Liver (tissue), 9 donors: ENCODE results near the gene NLGN1. TPM values are rescaled to one million over a fixed set of nuclear protein-coding genes. Genes with fewer than 3 reads are reported as not detected.

Experiments used
- DNase-seq: peaks from one replicate; pipeline ENCODE4 v3.0.0-alpha.2; 2017; ENCODE audit warnings: low spot score
- H3K27ac ChIP-seq, 2 donors: one replicate each; pipeline ENCODE4 v1.7.0; 2013; ENCODE audit warnings: inconsistent platforms in 2 of 2, low read length in 2 of 2, control low read depth in 1 of 2, low read depth in 1 of 2, mild to moderate bottlenecking in 1 of 2
- H3K27me3 ChIP-seq, 4 donors: one replicate each; pipeline versions ENCODE4 v1.6.1 to v1.7.0; 2013; ENCODE audit warnings: low read length in 3 of 4, inconsistent platforms in 1 of 4, mild to moderate bottlenecking in 1 of 4, moderate library complexity in 1 of 4; ENCODE audit not compliant: control insufficient read depth in 4 of 4, insufficient read depth in 4 of 4
- H3K36me3 ChIP-seq, 4 donors: one replicate each; pipeline versions ENCODE4 v1.6.1 to v1.7.0; 2013; ENCODE audit warnings: low read length in 3 of 4, mild to moderate bottlenecking in 3 of 4, low read depth in 1 of 4, moderate library complexity in 1 of 4; ENCODE audit not compliant: control insufficient read depth in 4 of 4, insufficient read depth in 3 of 4
- H3K4me1 ChIP-seq, 4 donors: one replicate each; pipeline versions ENCODE4 v1.6.1 to v1.7.0; 2013; ENCODE audit warnings: low read length in 3 of 4, mild to moderate bottlenecking in 3 of 4, moderate library complexity in 1 of 4; ENCODE audit not compliant: control insufficient read depth in 4 of 4, insufficient read depth in 4 of 4
- H3K4me3 ChIP-seq, 3 donors: one replicate each; pipeline versions ENCODE4 v1.6.1 to v1.7.0; 2013; ENCODE audit warnings: low read length in 3 of 3, control low read depth in 1 of 3, low read depth in 1 of 3, mild to moderate bottlenecking in 1 of 3
- H3K9ac ChIP-seq, 2 donors: one replicate each; pipeline ENCODE4 v1.7.0; 2013; ENCODE audit warnings: low read length in 2 of 2, mild to moderate bottlenecking in 2 of 2, moderate library complexity in 2 of 2, control low read depth in 1 of 2, low read depth in 1 of 2
- H3K9me3 ChIP-seq, 4 donors: one replicate each; pipeline versions ENCODE4 v1.6.1 to v1.7.0; 2013; ENCODE audit warnings: low read length in 3 of 4; ENCODE audit not compliant: control insufficient read depth in 4 of 4
- EGR1 ChIP-seq, 2 donors: IDR thresholded peaks; 2 replicates each; pipeline ENCODE4 v1.6.1; 2016 to 2018; ENCODE audit warnings: antibody characterized with exemption in 2 of 2, low read depth in 2 of 2
- FOXA1 ChIP-seq: IDR thresholded peaks from 2 replicates; pipeline ENCODE4 v1.6.1; 2016; ENCODE audit warnings: antibody characterized with exemption
- GABPA ChIP-seq, 2 donors: IDR thresholded peaks in 1 of 2; conservative IDR thresholded peaks in 1 of 2; 2 replicates each; pipeline ENCODE4 v1.6.1; 2016; ENCODE audit warnings: antibody characterized with exemption in 2 of 2, mild to moderate bottlenecking in 1 of 2, moderate library complexity in 1 of 2
- HNF4G ChIP-seq: IDR thresholded peaks from 2 replicates; pipeline ENCODE4 v1.6.1; 2016; ENCODE audit warnings: antibody characterized with exemption
- JUND ChIP-seq, 2 donors: IDR thresholded peaks; 2 replicates each; pipeline ENCODE4 v1.6.1; 2016; ENCODE audit warnings: antibody characterized with exemption in 2 of 2
- NR2F2 ChIP-seq: IDR thresholded peaks from 2 replicates; pipeline ENCODE4 v1.6.1; 2016; ENCODE audit warnings: antibody characterized with exemption
- RAD21 ChIP-seq, 2 donors: IDR thresholded peaks; 2 replicates each; pipeline ENCODE4 v1.6.1; 2016; ENCODE audit warnings: antibody characterized with exemption in 2 of 2, mild to moderate bottlenecking in 2 of 2
- SP1 ChIP-seq: IDR thresholded peaks from 2 replicates; pipeline ENCODE4 v1.6.1; 2018; ENCODE audit warnings: antibody characterized with exemption, mild to moderate bottlenecking
- YY1 ChIP-seq: IDR thresholded peaks from 2 replicates; pipeline ENCODE4 v1.6.1; 2016; ENCODE audit warnings: antibody characterized with exemption, mild to moderate bottlenecking
- WGBS: extraction: QIAGEN DNeasy Blood & Tissue Kit; methylation state at CpG from one replicate; pipeline ENCODE4 v1.1.7; 2013; 5-methylcytosine and 5-hydroxymethylcytosine counted together
- polyA plus RNA-seq, 2 donors: library from polyadenylated mRNA; stranded (reverse) in 1 of 2; unstranded in 1 of 2; fragments of 200-250 nt in 1 of 2; fragments of >200 nt in 1 of 2; fragmentation: Nextera tagmentation in 1 of 2; extraction: Ambion mirVana in 1 of 2; gene quantifications; one replicate each; pipeline versions ENCODE4 v1.2.1 to v1.2.3, GENCODE V29; 2013 to 2015
- total RNA-seq, 2 donors: library from RNA; depleted of rRNA; stranded (reverse); fragments of >200 nt; gene quantifications; one replicate each; pipeline ENCODE4 v1.2.3, GENCODE V29; 2014
- TF ChIP-seq, protein P1 (sequence below): IDR thresholded peaks from 2 replicates; pipeline ENCODE4 v1.6.1; 2016; ENCODE audit warnings: antibody characterized with exemption
- TF ChIP-seq, protein P2 (sequence below): fragments of 150-350 bp; IDR thresholded peaks from 2 replicates; pipeline ENCODE4 v1.5.1; 2017; ENCODE audit warnings: improper control_type of control experiment, low read depth, low read length; ENCODE audit not compliant: missing input control
- donor health status: healthy.
- donor health status: healthy.
- donor health status: healthy.
- donor health status: healthy.
- donor health status: healthy.

The NLGN1 gene
- total and polyA plus RNA-seq, 4 donors = 0.02 to 0.67 (median 0.37) TPM; not detected in 1

DNA sequence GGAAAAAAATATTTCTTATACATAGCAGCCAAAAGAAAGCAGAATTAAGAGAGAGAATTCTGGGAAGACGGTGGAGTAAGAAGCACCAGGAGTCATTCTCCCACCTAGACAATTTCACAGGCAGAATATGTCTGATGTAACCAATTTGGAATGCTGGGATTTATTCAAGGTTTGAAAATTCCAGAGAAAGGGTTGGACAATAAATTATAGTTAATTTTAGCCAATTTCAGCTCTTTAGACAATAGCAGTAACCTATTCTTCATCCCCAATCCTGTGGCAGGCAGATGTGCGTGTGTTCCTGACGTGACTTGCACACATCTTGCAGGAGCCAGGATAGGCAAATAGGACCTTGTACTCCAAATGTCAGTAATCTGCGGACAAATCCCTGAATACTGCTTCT, 920.6 kb downstream of the NLGN1 start:
- no peak overlapping the region for H3K27ac ChIP-seq
- no peaks in the 10 kb centered on the region for H3K4me1 ChIP-seq
- H3K9me3 ChIP-seq = peaks cover 0 to 7% (median 0%) of the 10 kb centered on the region in 4 donors
- WGBS = 77% methylated on average over 4 of the region's 4 CpGs
- no peak overlapping the region for H3K9ac ChIP-seq
- peaks cover 0 to 3% (median 0%) of the 10 kb centered on the region in 4 donors for H3K27me3 ChIP-seq
- no peak for DNase-seq
- H3K4me3 ChIP-seq = no peak overlapping the region
- H3K36me3 ChIP-seq = no peaks in the 10 kb centered on the region
- TF ChIP-seq, protein P1, sequence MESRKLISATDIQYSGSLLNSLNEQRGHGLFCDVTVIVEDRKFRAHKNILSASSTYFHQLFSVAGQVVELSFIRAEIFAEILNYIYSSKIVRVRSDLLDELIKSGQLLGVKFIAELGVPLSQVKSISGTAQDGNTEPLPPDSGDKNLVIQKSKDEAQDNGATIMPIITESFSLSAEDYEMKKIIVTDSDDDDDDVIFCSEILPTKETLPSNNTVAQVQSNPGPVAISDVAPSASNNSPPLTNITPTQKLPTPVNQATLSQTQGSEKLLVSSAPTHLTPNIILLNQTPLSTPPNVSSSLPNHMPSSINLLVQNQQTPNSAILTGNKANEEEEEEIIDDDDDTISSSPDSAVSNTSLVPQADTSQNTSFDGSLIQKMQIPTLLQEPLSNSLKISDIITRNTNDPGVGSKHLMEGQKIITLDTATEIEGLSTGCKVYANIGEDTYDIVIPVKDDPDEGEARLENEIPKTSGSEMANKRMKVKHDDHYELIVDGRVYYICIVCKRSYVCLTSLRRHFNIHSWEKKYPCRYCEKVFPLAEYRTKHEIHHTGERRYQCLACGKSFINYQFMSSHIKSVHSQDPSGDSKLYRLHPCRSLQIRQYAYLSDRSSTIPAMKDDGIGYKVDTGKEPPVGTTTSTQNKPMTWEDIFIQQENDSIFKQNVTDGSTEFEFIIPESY = no peak

DNA sequence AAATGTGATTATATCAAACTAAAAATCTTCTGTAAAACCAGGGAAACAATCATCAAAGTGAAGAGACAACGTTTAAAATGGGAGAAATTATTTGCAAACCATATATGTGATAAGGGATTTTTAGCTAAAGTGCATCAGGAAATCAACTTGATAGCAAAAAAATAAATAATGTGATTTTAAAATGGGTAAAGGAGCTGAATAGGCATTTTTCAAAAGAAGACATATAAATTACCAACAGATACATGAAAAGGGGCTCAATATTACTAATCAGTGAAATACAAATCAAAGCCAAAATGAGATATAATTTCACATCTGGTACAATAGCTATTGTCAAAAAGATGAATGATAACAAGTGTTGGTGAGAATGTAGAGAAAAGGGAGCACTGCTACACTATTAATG, 924.0 kb downstream of the NLGN1 start:
- WGBS = 30% methylated on average over 1 of the region's 1 CpG

DNA sequence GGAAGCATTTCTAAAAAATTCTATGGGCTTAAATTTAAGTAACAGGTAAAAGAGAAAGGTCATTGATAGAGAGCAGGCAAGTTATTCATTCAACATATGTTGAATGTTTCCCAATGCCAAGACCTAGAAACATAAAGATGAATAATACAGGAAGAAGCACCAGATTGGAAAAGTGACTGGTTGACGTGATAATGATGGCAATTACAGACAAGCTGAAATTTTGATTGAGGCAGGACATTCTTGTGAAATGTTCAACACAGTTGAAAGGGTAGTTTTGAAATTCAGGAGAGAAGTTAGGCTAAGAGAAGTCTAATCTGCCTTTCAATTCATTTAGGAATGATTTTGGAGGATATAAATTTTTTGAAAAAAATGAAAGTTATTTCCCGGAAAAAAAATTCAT, 925.2 kb downstream of the NLGN1 start:
- H3K27ac ChIP-seq = no peak overlapping the region
- WGBS = 78% methylated on average over 2 of the region's 2 CpGs
- peaks cover 0 to 7% (median 0%) of the 10 kb centered on the region in 4 donors for H3K9me3 ChIP-seq
- no peak for TF ChIP-seq FOXA1
- no peaks in the 10 kb centered on the region for H3K27me3 ChIP-seq
- no peaks in the 10 kb centered on the region for H3K4me1 ChIP-seq
- no peak overlapping the region for H3K4me3 ChIP-seq
- no peak overlapping the region for H3K9ac ChIP-seq
- no peaks in the 10 kb centered on the region for H3K36me3 ChIP-seq
- no peak for DNase-seq

More for the DNA sequence above, 924.0 kb downstream of the NLGN1 start:
- Histone ChIP-seq H3K27ac (no peak overlapping the region), H3K27me3 (no peaks in the 10 kb centered on the region), H3K9ac (no peak overlapping the region), H3K4me3 (no peak overlapping the region), H3K9me3 (peaks cover 0 to 7% (median 0%) of the 10 kb centered on the region in 4 donors), H3K4me1 (no peaks in the 10 kb centered on the region), H3K36me3 (no peaks in the 10 kb centered on the region)
- DNase-seq = no peak
- TF ChIP-seq RAD21 (IDR thresholded peaks at IDR 0.05) (no peak), GABPA (IDR thresholded peaks at IDR 0.05 in 1 of 2, conservative IDR thresholded peaks at IDR 0.05 in 1 of 2) (no peak), YY1 (no peak), SP1 (no peak), EGR1 (IDR thresholded peaks at IDR 0.05; ENCODE audit: low read depth in 2 of 2) (no peak), HNF4G (no peak), JUND (IDR thresholded peaks at IDR 0.05) (no peak), NR2F2 (no peak)
- TF ChIP-seq, protein P2, sequence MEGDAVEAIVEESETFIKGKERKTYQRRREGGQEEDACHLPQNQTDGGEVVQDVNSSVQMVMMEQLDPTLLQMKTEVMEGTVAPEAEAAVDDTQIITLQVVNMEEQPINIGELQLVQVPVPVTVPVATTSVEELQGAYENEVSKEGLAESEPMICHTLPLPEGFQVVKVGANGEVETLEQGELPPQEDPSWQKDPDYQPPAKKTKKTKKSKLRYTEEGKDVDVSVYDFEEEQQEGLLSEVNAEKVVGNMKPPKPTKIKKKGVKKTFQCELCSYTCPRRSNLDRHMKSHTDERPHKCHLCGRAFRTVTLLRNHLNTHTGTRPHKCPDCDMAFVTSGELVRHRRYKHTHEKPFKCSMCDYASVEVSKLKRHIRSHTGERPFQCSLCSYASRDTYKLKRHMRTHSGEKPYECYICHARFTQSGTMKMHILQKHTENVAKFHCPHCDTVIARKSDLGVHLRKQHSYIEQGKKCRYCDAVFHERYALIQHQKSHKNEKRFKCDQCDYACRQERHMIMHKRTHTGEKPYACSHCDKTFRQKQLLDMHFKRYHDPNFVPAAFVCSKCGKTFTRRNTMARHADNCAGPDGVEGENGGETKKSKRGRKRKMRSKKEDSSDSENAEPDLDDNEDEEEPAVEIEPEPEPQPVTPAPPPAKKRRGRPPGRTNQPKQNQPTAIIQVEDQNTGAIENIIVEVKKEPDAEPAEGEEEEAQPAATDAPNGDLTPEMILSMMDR = no peak
